ENCODE results near the gene EFNA5.
A peak's percentile ranks its signal among the peaks of the same experiment; 100 is the strongest.

DNA sequence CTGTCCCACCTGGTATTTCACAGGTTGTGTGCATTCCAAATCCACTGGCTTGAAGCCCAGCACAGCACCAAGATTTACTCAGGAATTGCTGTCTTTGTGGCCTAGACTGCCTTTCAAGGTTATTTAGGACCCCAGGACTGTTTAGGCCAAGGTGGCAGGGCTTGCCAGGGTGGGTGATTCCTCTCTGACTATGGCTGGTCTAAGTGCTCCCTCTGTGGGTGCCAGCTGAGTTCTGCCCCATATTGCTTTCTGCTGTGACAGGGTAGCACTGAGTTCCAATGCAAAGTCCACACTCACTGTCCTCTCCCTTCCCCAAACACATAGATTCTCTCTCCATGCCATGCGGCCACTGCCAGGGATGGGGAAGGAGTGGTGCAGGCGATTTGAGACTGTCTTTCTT lies 318.2 kb downstream of the EFNA5 start:
- TF ChIP-seq MXI1 (IDR thresholded peaks at IDR 0.05; ENCODE audit: low read depth, low read length) = no peak
- TF ChIP-seq CHD2 (IDR thresholded peaks at IDR 0.05; ENCODE audit: low read length, partially characterized antibody) = no peak
- TF ChIP-seq EP300 (IDR thresholded peaks at IDR 0.05; ENCODE audit: borderline replicate concordance in 1 of 2, low read depth in 1 of 2, low read length in 1 of 2) = no peak
- TF ChIP-seq, protein P1, sequence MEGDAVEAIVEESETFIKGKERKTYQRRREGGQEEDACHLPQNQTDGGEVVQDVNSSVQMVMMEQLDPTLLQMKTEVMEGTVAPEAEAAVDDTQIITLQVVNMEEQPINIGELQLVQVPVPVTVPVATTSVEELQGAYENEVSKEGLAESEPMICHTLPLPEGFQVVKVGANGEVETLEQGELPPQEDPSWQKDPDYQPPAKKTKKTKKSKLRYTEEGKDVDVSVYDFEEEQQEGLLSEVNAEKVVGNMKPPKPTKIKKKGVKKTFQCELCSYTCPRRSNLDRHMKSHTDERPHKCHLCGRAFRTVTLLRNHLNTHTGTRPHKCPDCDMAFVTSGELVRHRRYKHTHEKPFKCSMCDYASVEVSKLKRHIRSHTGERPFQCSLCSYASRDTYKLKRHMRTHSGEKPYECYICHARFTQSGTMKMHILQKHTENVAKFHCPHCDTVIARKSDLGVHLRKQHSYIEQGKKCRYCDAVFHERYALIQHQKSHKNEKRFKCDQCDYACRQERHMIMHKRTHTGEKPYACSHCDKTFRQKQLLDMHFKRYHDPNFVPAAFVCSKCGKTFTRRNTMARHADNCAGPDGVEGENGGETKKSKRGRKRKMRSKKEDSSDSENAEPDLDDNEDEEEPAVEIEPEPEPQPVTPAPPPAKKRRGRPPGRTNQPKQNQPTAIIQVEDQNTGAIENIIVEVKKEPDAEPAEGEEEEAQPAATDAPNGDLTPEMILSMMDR (IDR thresholded peaks at IDR 0.05) = no peak
- TF ChIP-seq EZH2phosphoT487 (IDR thresholded peaks at IDR 0.05; ENCODE audit: borderline replicate concordance, low read depth) = no peak
- no peak for TF ChIP-seq JUND (IDR thresholded peaks at IDR 0.05)
- TF ChIP-seq GABPA (IDR thresholded peaks at IDR 0.05; ENCODE audit: low read depth) = no peak
- TF ChIP-seq YY1 (IDR thresholded peaks at IDR 0.05; ENCODE audit: low read depth) = no peak
- peak; percentile 29; the same call in 1 of the 2 replicates for TF ChIP-seq RAD21 (IDR thresholded peaks at IDR 0.05; ENCODE audit: low read length)
- no peak for TF ChIP-seq FOXJ3 (CRISPR knock-in tag; IDR thresholded peaks at IDR 0.05)
- TF ChIP-seq, protein P2, sequence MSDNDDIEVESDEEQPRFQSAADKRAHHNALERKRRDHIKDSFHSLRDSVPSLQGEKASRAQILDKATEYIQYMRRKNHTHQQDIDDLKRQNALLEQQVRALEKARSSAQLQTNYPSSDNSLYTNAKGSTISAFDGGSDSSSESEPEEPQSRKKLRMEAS (IDR thresholded peaks at IDR 0.05; ENCODE audit: low read depth) = no peak
- no peak for TF ChIP-seq ELF1 (IDR thresholded peaks at IDR 0.05)
- TF ChIP-seq POLR2AphosphoS5 (IDR thresholded peaks at IDR 0.05; ENCODE audit: low read depth, low read length) = no peak
- TF ChIP-seq RFX5 (IDR thresholded peaks at IDR 0.05; ENCODE audit: low read length) = no peak

Data from SK-N-SH (cell line).